ENCODE results near the gene UGT1A8. TPM values are rescaled to one million over a fixed set of nuclear protein-coding genes. Genes with fewer than 3 reads are reported as not detected.
A peak's percentile ranks its signal among the peaks of the same experiment; 100 is the strongest.
"Not testable (repeated sequence)": the region's sequence is repeated elsewhere in the genome, so short reads cannot be mapped to it uniquely, and the experiment has no call there.

The UGT1A8 gene
- total and polyA plus RNA-seq, 2 experiments from 2014 or later = 0.10 TPM; not detected in 1

GRCh38 chr2:233746475-233747282 lies 129.2 kb downstream of the UGT1A8 start:
- H4K20me1 ChIP-seq (ENCODE audit: insufficient read depth, poor library complexity, severe bottlenecking) = no peaks in the 10 kb centered on the region
- 81% methylated on average over 10 of the region's 10 CpGs for WGBS (ENCODE audit: low lambda C conversion rate, missing lambda C conversion rate)
- no peaks in the 10 kb centered on the region for H3K9me3 ChIP-seq (ENCODE audit: low read depth)
- TF ChIP-seq EZH2phosphoT487 (IDR thresholded peaks at IDR 0.05; ENCODE audit: low read depth, severe bottlenecking, unreplicated experiment) (no peak), EZH2 (IDR thresholded peaks at IDR 0.05; ENCODE audit: borderline replicate concordance) (no peak), CTCF (IDR thresholded peaks at IDR 0.05; ENCODE audit: poor library complexity) (no peak)
- H3K9me2 ChIP-seq (replicated peaks; ENCODE audit: insufficient read depth) = no peaks in the 10 kb centered on the region
- no peaks in the 10 kb centered on the region for H3K27me3 ChIP-seq
- no peaks in the 10 kb centered on the region for H3K36me3 ChIP-seq (replicated peaks; ENCODE audit: insufficient read depth, low read depth)
- H3K4me1 ChIP-seq (ENCODE audit: insufficient read depth) = peaks cover 10% of the 10 kb centered on the region
- H3K27ac ChIP-seq = peak overlapping the region; percentile 60
- no peak overlapping the region for H2AFZ ChIP-seq
- H3K4me3 ChIP-seq = no peak overlapping the region
- H3K4me2 ChIP-seq = no peak overlapping the region
- no peak for DNase-seq (ENCODE audit: low spot score)
- H3K79me2 ChIP-seq = no peaks in the 10 kb centered on the region

GRCh38 chr2:233747283-233747544 lies 129.8 kb downstream of the UGT1A8 start:
- peaks cover 10% of the 10 kb centered on the region for H3K4me1 ChIP-seq (ENCODE audit: insufficient read depth)
- 92% methylated on average over 6 of the region's 6 CpGs for WGBS (ENCODE audit: low lambda C conversion rate, missing lambda C conversion rate)
- H3K27me3 ChIP-seq = no peaks in the 10 kb centered on the region
- no peak overlapping the region for H3K27ac ChIP-seq
- DNase-seq (ENCODE audit: low spot score) = no peak
- H3K4me2 ChIP-seq = no peak overlapping the region
- H3K4me3 ChIP-seq = no peak overlapping the region
- no peak overlapping the region for H2AFZ ChIP-seq
- H3K79me2 ChIP-seq = no peaks in the 10 kb centered on the region
- H3K36me3 ChIP-seq (replicated peaks; ENCODE audit: insufficient read depth, low read depth) = no peaks in the 10 kb centered on the region
- no peaks in the 10 kb centered on the region for H3K9me3 ChIP-seq (ENCODE audit: low read depth)
- TF ChIP-seq CTCF (IDR thresholded peaks at IDR 0.05; ENCODE audit: poor library complexity) (no peak), EZH2 (IDR thresholded peaks at IDR 0.05; ENCODE audit: borderline replicate concordance) (no peak), EZH2phosphoT487 (IDR thresholded peaks at IDR 0.05; ENCODE audit: low read depth, severe bottlenecking, unreplicated experiment) (no peak)
- H4K20me1 ChIP-seq (ENCODE audit: insufficient read depth, poor library complexity, severe bottlenecking) = no peaks in the 10 kb centered on the region
- H3K9me2 ChIP-seq (replicated peaks; ENCODE audit: insufficient read depth) = no peaks in the 10 kb centered on the region

DNA sequence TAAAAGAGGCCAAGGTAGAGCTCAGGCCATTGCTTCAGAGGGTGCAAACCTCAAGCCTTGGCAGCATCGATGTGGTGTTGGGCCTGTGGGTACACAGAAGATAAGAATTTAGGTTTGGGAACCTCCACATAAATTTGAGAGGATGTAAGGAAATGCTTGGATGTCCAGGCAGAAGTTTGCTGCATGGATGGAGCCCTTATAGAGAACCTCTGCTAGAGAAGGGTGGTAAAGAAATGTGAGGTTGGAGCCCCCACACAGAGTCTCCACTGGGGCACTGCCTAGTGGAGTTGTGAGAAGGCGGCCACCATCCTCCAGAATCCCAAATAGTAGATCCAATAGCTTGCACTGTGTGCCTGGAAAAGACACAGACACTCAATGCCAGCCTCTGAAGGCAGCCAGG lies 133.3 kb downstream of the UGT1A8 start:
- not testable (repeated sequence) for H3K27me3 ChIP-seq; H3K27ac ChIP-seq; H3K79me2 ChIP-seq; H3K36me3 ChIP-seq (replicated peaks; ENCODE audit: insufficient read depth, low read depth); H3K4me1 ChIP-seq (ENCODE audit: insufficient read depth); H3K9me2 ChIP-seq (replicated peaks; ENCODE audit: insufficient read depth); H3K4me2 ChIP-seq; H4K20me1 ChIP-seq (ENCODE audit: insufficient read depth, poor library complexity, severe bottlenecking); H3K9me3 ChIP-seq (ENCODE audit: low read depth); H2AFZ ChIP-seq; DNase-seq (ENCODE audit: low spot score); H3K4me3 ChIP-seq
- 76% methylated on average over 2 of the region's 2 CpGs for WGBS (ENCODE audit: low lambda C conversion rate, missing lambda C conversion rate)

DNA sequence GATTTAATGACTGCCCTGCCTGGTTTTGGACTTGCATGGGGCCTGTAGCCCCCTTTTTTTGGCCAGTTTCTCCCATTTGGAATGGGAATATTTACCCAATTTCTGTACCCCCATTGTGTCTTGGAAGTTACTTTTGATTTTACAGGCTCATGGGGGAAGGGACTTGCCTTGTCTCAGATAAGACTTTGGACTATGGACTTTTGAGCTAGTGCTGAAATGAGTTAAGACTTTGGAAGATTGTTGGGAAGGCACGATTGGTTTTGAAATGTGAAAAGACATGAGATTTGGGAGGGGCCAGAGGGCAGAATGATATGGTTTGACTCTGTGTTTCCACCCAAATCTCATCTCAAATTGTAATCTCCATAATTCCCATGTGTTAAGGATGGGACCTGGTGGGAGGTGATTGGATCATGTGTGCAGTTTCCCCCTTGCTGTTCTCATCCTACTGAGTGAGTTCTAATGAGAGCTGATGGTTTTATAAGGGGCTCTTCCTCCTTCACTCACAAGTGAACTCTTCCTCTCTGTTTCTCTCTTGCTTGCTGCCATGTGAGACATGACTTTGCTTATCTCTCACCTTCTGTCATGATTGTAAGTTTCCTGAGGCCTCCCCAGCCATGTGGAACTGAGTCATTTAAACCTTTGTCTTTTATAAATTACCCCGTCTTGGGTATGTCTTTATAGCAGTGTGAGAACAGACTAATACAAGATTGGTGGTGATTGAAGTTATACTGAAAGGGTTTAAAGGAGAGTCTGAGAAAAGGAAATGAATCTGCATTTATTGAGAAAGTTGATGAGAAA lies 134.0 kb downstream of the UGT1A8 start:
- H3K9me3 ChIP-seq (ENCODE audit: low read depth); H3K4me2 ChIP-seq; H3K27me3 ChIP-seq; H3K9me2 ChIP-seq (replicated peaks; ENCODE audit: insufficient read depth); H3K27ac ChIP-seq; H3K4me1 ChIP-seq (ENCODE audit: insufficient read depth); H3K36me3 ChIP-seq (replicated peaks; ENCODE audit: insufficient read depth, low read depth); H3K79me2 ChIP-seq; H4K20me1 ChIP-seq (ENCODE audit: insufficient read depth, poor library complexity, severe bottlenecking); H3K4me3 ChIP-seq; H2AFZ ChIP-seq; DNase-seq (ENCODE audit: low spot score): not testable (repeated sequence)
- 55% methylated on average over 2 of the region's 2 CpGs for WGBS (ENCODE audit: low lambda C conversion rate, missing lambda C conversion rate)

Measured in hepatocyte (in vitro differentiated cells).